ENCODE results near the gene CCDC197. TPM values are rescaled to one million over a fixed set of nuclear protein-coding genes. Genes with fewer than 3 reads are reported as not detected.

Gene CCDC197
- total RNA-seq, 1 donor from 2014 or later: not detected

DNA sequence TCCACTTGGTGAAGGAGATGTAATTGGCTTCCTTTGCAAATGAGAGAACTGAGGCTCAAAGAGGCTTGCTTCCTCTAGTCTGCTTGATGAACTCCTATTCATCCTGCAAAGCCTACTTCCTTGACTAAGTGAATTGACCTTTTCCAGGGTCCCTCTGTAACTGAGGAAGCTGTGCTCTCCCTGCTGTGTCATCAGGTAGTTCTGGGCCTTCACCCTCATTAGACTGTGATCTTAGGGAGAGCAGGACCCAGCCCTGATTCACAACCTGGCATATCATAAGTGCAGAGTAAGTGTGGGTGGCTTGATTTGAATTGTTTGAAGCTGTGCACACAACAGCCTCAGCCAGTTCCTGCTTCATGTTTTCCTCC lies 37.0 kb upstream of the CCDC197 start:
- Histone ChIP-seq H3K9me3 (no peaks in the 10 kb centered on the region), H3K4me1 (peaks cover 30% of the 10 kb centered on the region), H3K27ac (no peak overlapping the region), H3K36me3 (no peaks in the 10 kb centered on the region), H3K4me3 (no peak overlapping the region), H3K27me3 (no peaks in the 10 kb centered on the region)
- DNase-seq (no peak), ATAC-seq (no peak)
- intact Hi-C loops (cut with DNase I): no loop called here
- TF ChIP-seq, protein P1, sequence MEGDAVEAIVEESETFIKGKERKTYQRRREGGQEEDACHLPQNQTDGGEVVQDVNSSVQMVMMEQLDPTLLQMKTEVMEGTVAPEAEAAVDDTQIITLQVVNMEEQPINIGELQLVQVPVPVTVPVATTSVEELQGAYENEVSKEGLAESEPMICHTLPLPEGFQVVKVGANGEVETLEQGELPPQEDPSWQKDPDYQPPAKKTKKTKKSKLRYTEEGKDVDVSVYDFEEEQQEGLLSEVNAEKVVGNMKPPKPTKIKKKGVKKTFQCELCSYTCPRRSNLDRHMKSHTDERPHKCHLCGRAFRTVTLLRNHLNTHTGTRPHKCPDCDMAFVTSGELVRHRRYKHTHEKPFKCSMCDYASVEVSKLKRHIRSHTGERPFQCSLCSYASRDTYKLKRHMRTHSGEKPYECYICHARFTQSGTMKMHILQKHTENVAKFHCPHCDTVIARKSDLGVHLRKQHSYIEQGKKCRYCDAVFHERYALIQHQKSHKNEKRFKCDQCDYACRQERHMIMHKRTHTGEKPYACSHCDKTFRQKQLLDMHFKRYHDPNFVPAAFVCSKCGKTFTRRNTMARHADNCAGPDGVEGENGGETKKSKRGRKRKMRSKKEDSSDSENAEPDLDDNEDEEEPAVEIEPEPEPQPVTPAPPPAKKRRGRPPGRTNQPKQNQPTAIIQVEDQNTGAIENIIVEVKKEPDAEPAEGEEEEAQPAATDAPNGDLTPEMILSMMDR (IDR thresholded peaks at IDR 0.05): no peak

DNA sequence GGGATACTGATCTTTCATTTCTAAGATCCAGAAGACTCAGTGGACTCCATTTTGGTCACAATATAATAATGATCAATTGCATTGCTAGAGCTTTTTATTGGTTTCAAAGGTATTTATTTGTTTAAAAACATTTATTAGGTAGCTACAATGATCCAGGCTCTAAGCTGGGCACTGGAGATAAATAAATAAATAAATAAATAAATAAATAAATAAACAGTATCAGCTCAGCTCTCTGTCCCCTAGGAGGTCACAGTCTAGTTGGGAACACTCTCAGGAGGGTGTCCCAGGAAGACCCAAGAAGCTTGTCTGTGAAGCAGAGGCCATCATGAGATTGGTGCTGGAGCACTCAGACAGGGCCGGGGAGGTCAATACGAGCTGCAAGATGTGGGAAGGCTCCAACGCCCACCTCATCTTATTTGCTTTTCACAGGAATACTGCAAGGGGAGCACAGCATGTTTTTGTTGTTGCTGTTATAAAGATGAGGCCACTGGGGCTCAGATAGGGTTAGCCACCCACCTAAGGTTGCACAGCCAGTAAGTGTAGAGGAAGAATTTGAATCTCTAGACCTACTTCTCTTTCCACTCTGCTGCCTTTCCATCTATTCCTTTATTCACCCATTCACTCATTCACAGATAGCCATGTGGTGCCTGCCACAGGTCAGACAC lies 36.2 kb upstream of the CCDC197 start:
- Histone ChIP-seq H3K27ac (peak overlapping the region; percentile 6), H3K4me3 (no peak overlapping the region), H3K27me3 (no peaks in the 10 kb centered on the region), H3K4me1 (peaks cover 28% of the 10 kb centered on the region), H3K9me3 (no peaks in the 10 kb centered on the region), H3K36me3 (no peaks in the 10 kb centered on the region)
- intact Hi-C loops (cut with DNase I): no loop called here
- TF ChIP-seq, protein P1 (IDR thresholded peaks at IDR 0.05): no peak
- ATAC-seq (no peak), DNase-seq (no peak)

DNA sequence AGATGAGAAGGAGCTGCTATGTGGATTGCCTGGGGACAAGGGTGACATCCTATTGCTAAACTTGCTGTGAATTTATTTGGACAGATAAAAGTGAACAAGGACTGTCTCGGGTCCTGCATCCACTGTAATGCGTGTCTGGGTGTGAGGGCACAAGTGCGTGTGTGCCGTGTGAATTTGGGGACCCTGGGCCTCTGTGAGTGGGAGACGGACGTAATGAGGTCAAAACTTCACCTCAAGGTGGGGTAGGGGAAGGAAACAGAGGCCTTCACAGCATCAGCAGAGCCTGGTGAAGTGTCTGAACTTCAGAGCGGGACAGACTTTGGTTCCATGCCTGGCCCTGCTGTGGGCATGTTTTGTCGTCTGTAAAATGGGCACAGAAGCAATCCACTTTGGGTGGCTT lies 35.5 kb upstream of the CCDC197 start:
- TF ChIP-seq, protein P1 (IDR thresholded peaks at IDR 0.05): no peak

DNA sequence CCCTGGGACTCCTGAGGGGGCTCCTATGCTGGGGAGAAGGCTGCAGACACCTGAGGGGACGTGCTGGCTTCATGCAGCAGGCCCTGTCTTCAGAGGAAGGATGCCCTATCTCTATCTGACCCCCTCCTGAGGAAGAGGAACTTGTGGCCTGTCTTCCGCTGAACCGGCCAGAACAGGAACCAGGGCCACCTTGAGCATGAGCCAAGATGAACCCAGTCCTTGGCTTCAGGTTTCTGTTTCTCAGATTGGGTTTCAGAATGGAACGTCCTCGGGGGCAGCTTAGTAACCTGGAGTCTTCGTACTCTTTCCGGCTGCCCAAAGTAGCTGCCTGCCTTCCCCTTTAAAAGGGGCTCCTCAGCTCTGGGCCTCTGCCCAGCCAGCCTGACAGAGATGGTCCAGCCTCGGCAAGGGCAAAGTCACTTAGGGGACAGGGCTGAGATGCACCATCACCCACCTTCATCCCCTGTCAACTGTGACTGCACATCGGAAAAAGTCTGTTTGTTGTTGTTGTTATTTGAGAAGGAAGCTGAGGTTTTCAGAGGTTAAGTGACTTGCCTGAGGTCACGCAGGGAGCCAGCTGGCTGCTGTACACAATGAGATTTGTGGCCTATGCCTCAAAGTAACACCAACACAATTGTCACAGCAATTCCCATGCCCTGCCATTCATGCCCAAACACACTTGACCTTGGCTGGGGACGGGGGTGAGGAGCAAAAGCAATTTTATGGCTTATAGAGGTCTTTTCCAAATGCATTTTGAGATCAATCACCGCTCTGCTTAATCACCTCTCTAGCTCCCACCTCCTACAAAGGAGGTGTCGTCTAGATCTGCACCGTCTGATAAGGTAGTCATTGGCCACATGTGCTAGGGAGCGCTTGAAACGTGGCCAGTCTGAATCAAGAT lies 34.1 kb upstream of the CCDC197 start:
- intact Hi-C loops (cut with DNase I): no loop called here
- ATAC-seq (peak; percentile 72), DNase-seq (no peak)
- peaks cover 23% of the 10 kb centered on the region for H3K4me1 ChIP-seq
- H3K27me3 ChIP-seq: no peaks in the 10 kb centered on the region
- H3K27ac ChIP-seq: peak overlapping the region; percentile 55
- TF ChIP-seq, protein P1 (IDR thresholded peaks at IDR 0.05): no peak
- no peaks in the 10 kb centered on the region for H3K36me3 ChIP-seq
- H3K4me3 ChIP-seq: no peak overlapping the region
- H3K9me3 ChIP-seq: no peaks in the 10 kb centered on the region

More for the DNA sequence above, 35.5 kb upstream of the CCDC197 start:
- H3K36me3 ChIP-seq: no peaks in the 10 kb centered on the region
- intact Hi-C loops (cut with DNase I): no loop called here
- peaks cover 25% of the 10 kb centered on the region for H3K4me1 ChIP-seq
- ATAC-seq (no peak), DNase-seq (no peak)
- H3K27ac ChIP-seq: peak overlapping the region; percentile 6
- no peaks in the 10 kb centered on the region for H3K9me3 ChIP-seq
- H3K4me3 ChIP-seq: no peak overlapping the region
- H3K27me3 ChIP-seq: no peaks in the 10 kb centered on the region

DNA sequence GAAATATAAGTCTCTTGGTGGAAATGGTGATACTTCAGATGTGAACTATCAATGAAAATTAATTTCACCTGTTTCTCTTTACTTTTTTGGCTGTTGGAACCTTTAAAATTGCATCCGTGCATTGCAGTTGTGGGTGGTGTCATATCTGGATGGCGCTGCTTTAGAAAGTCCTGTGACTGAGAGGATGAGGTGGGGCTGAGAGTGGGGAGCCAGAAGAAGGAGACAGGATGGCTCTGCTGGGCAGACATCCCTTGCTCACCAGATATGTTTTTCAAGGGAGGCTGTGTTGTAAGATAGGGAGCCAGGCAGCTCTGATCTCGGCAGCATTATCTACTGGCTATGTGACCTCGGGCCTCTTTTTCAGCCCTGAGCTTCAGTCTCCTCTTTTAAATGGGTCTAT lies 33.4 kb upstream of the CCDC197 start:
- no peaks in the 10 kb centered on the region for H3K9me3 ChIP-seq
- no peaks in the 10 kb centered on the region for H3K27me3 ChIP-seq
- H3K36me3 ChIP-seq: no peaks in the 10 kb centered on the region
- TF ChIP-seq, protein P1 (IDR thresholded peaks at IDR 0.05): no peak
- H3K27ac ChIP-seq: peak overlapping the region; percentile 5
- intact Hi-C loops (cut with DNase I): no loop called here
- H3K4me1 ChIP-seq: peaks cover 20% of the 10 kb centered on the region
- ATAC-seq (no peak), DNase-seq (no peak)
- H3K4me3 ChIP-seq: no peak overlapping the region

Measured in upper lobe of right lung (tissue), 1 donor.